SK-N-MC (cell line): ENCODE measurements around the gene MAP2.

Experiments
- DNase-seq: peaks from one replicate; pipeline ENCODE4 v3.0.0-alpha.2; 2011; ENCODE audit warnings: low read depth, low spot score
- H3K27ac ChIP-seq: fragments of 200-600 bp; sonication (generic); 2 replicates; pipeline ENCODE4 v1.5.1; 2016; ENCODE audit warnings: mixed run types
- H3K36me3 ChIP-seq: fragments of 200-600 bp; sonication (generic); 2 replicates; pipeline ENCODE4 v1.6.1; 2017; ENCODE audit warnings: antibody characterized with exemption, low read length, mixed read lengths; ENCODE audit not compliant: insufficient read depth
- H3K4me3 ChIP-seq: fragments of 200-600 bp; sonication (generic); 2 replicates; pipeline ENCODE4 v1.5.1; 2016
- H3K9ac ChIP-seq: fragments of 200-600 bp; sonication (generic); 2 replicates; pipeline ENCODE4 v1.8.0; 2017; ENCODE audit warnings: mixed run types, mixed read lengths; ENCODE audit not compliant: insufficient read length
- H3K9me3 ChIP-seq: fragments of 200-600 bp; sonication (generic); 2 replicates; pipeline ENCODE4 v1.6.1; 2017; ENCODE audit warnings: low read depth, mild to moderate bottlenecking, antibody characterized with exemption, low read length, moderate library complexity, mixed read lengths
- EZH2 ChIP-seq: fragments of 200-600 bp; sonication (generic); IDR thresholded peaks from one replicate; pipeline ENCODE4 v1.6.1; 2017; ENCODE audit warnings: antibody characterized with exemption
- FOXP2 ChIP-seq: optimal IDR thresholded peaks from 2 replicates; pipeline ENCODE3; 2011; ENCODE audit warnings: mild to moderate bottlenecking, moderate library complexity; ENCODE audit not compliant: insufficient read depth; ENCODE audit errors: extremely low read length, control extremely low read depth
- POLR2AphosphoS5 ChIP-seq: IDR thresholded peaks from 2 replicates; pipeline ENCODE4 v1.6.1; 2012; ENCODE audit warnings: mild to moderate bottlenecking, low read depth, low read length, borderline replicate concordance

Gene MAP2

GRCh38 chr2:209636076-209636475 lies 212.2 kb downstream of the MAP2 start:
- no peaks in the 10 kb centered on the region for H3K9me3 ChIP-seq
- H3K36me3 ChIP-seq = no peaks in the 10 kb centered on the region
- H3K4me3 ChIP-seq = no peak overlapping the region
- H3K9ac ChIP-seq = no peak overlapping the region
- DNase-seq = no peak
- TF ChIP-seq EZH2 (no peak), FOXP2 (no peak), POLR2AphosphoS5 (no peak)
- no peak overlapping the region for H3K27ac ChIP-seq

DNA sequence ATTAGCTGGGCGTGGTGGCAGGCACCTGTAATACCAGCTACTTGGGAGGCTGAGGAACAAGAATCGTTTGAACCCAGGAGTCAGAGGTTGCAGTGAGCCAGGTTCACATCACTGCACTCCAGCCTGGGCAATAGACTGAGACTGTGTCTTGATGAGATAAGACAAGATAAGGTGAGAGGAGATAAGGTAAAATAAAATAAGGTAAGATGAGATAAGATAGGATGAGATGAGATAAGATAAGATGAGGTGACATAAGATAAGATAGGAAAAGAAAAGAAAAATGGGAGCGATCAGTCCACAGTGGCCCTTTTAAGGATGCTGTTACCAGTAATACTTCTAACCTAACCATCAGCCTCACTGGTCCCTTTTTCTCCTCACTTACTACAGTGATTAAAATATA lies 213.4 kb downstream of the MAP2 start:
- TF ChIP-seq FOXP2 = no peak
- TF ChIP-seq EZH2 = no peak
- no peak for TF ChIP-seq POLR2AphosphoS5
- Histone ChIP-seq H3K9me3 (no peaks in the 10 kb centered on the region), H3K9ac (no peak overlapping the region), H3K27ac (no peak overlapping the region), H3K36me3 (no peaks in the 10 kb centered on the region), H3K4me3 (no peak overlapping the region)
- DNase-seq = no peak

GRCh38 chr2:209638346-209638745 lies 214.5 kb downstream of the MAP2 start:
- Histone ChIP-seq H3K36me3 (no peaks in the 10 kb centered on the region), H3K9ac (no peak overlapping the region), H3K9me3 (no peaks in the 10 kb centered on the region), H3K27ac (no peak overlapping the region), H3K4me3 (no peak overlapping the region)
- DNase-seq = no peak
- no peak for TF ChIP-seq FOXP2
- TF ChIP-seq EZH2 = no peak
- no peak for TF ChIP-seq POLR2AphosphoS5

- no peak overlapping the region for H3K9ac ChIP-seq
- H3K27ac ChIP-seq = no peak overlapping the region
- no peaks in the 10 kb centered on the region for H3K9me3 ChIP-seq
- no peak overlapping the region for H3K4me3 ChIP-seq
- no peaks in the 10 kb centered on the region for H3K36me3 ChIP-seq
- TF ChIP-seq EZH2 = no peak
- TF ChIP-seq FOXP2 = no peak
- TF ChIP-seq POLR2AphosphoS5 = no peak
- DNase-seq = no peak
These were observed 216.5 kb downstream of the MAP2 start for GRCh38 chr2:209640358-209640757.

GRCh38 chr2:209642146-209642820 lies 218.4 kb downstream of the MAP2 start:
- H3K36me3 ChIP-seq = no peaks in the 10 kb centered on the region
- H3K4me3 ChIP-seq = no peak overlapping the region
- no peaks in the 10 kb centered on the region for H3K9me3 ChIP-seq
- TF ChIP-seq EZH2 (no peak), FOXP2 (no peak), POLR2AphosphoS5 (no peak)
- no peak overlapping the region for H3K9ac ChIP-seq
- no peak for DNase-seq
- no peak overlapping the region for H3K27ac ChIP-seq

DNA sequence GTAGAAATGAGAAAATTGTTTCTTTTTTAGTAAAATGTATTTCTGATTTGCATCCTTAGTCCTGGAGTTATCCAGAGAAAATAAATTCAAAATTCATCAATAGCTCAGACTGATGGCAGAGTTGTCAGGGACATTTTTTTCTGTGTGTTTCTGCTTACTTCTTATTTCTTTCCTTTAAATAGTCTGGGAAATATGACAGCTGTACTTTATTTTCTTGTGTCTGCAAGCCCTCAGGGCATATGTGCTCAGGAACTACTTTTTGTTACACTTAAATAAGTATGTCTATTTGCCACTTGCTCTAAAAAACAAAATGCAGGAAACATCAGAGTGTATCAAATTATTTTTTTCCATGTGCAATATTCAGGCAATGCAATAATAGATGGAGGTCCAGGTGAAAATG lies 221.0 kb downstream of the MAP2 start:
- H3K4me3 ChIP-seq = no peak overlapping the region
- TF ChIP-seq FOXP2 = no peak
- TF ChIP-seq EZH2 = no peak
- no peak for TF ChIP-seq POLR2AphosphoS5

DNA sequence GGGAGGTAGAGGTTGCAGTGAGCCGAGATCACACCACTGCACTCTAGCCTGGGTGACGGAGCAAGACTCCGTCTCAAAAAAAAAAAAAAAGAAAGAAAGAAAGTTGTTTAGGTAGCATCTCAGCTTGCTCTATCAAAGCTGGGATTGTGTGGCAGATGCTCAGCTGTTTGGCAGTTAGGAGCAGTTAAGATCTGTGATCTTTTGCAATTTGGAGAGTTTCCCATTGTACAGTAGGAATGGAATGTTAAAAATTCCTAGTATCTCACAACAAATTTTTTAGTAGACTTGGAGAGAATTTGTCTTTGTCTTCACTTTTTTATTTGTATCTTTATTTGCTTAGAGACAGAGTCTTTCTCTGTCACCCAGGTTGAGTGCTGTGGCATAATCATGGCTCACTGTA lies 224.9 kb downstream of the MAP2 start:
- Histone ChIP-seq H3K9ac (no peak overlapping the region), H3K9me3 (no peaks in the 10 kb centered on the region), H3K27ac (no peak overlapping the region), H3K36me3 (no peaks in the 10 kb centered on the region), H3K4me3 (no peak overlapping the region)
- TF ChIP-seq FOXP2 (no peak), POLR2AphosphoS5 (no peak), EZH2 (no peak)
- no peak for DNase-seq

More for the DNA sequence above, 221.0 kb downstream of the MAP2 start:
- no peak overlapping the region for H3K9ac ChIP-seq
- no peaks in the 10 kb centered on the region for H3K36me3 ChIP-seq
- no peak overlapping the region for H3K27ac ChIP-seq
- DNase-seq = no peak
- no peaks in the 10 kb centered on the region for H3K9me3 ChIP-seq

DNA sequence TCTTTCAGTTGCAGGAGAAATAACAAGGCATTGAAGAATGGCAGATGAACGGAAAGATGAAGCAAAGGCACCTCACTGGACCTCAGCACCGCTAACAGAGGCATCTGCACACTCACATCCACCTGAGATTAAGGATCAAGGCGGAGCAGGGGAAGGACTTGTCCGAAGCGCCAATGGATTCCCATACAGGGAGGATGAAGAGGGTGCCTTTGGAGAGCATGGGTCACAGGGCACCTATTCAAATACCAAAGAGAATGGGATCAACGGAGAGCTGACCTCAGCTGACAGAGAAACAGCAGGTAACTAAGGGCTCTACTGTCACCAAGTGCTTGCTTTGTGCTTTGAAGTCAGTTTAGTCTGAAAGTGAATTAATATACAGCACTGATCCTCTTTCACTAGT lies 229.3 kb downstream of the MAP2 start:
- no peak for DNase-seq
- Histone ChIP-seq H3K27ac (no peak overlapping the region), H3K9me3 (no peaks in the 10 kb centered on the region), H3K4me3 (no peak overlapping the region), H3K9ac (no peak overlapping the region), H3K36me3 (no peaks in the 10 kb centered on the region)
- TF ChIP-seq POLR2AphosphoS5 (no peak), FOXP2 (no peak), EZH2 (no peak)
